Measurements from ENCODE around the gene ZNF358.

Gene ZNF358

DNA sequence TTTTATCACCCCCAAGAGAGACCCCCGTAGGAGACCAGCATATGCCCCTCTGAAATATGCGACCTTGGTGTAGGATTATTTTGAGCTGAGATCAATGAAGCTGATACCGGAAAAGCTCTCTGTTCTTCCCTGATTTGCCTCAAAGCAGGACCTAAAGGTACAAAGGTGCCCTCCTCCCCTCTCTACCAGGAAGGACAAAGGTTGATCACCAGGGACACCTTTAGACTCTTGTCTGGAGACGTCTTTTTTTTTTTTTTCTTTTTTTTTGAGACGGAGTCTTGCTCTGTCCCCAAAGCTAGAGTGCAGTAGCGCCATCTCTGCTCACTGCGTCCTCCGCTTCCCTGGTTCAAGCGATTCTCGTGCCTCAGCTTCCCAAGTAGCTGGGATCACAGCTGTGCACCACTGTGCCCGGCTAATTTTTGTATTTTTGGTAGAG lies 26.3 kb upstream of the ZNF358 start:
- no peak for DNase-seq (ENCODE audit: low spot score)

DNA sequence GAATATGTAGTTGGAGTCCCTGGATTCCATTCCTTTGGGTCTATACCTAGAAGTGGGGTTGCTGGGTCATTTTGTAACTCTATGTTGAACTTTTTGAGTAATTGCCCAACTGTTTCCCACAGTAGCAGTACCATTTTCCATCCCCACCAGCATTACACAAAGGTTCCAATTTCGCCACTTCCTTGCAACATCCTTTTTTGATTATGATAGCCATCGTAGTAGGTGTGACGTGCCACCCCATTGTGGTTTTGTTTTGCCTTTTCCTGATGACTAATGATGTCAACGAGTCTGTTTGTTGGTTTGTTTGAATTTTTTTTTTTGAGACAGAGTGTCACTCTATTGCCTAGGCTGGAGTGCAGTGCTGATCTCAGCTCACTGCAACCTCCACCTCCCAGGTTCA lies 23.8 kb upstream of the ZNF358 start:
- peak; percentile 26 for DNase-seq (ENCODE audit: low spot score)

DNA sequence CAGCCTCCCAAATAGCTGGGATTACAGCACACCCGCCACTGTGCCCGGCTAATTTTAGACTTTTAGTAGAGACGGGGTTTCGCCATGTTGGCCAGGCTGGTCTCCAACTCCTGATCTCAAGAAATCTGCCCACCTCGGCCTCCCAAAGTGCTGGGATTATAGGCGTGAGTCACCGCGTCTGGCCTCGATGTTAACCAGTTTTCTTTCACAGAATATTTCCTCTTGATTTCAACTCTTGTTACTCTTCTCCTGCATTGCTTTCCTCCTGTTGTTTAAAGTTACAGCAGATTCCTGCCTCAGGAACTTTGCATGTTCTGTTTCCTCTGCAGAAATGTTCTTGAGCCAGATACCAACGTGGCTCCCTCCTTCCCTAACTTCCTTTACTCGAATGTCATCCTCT lies 23.3 kb upstream of the ZNF358 start:
- DNase-seq (ENCODE audit: low spot score): no peak

DNA sequence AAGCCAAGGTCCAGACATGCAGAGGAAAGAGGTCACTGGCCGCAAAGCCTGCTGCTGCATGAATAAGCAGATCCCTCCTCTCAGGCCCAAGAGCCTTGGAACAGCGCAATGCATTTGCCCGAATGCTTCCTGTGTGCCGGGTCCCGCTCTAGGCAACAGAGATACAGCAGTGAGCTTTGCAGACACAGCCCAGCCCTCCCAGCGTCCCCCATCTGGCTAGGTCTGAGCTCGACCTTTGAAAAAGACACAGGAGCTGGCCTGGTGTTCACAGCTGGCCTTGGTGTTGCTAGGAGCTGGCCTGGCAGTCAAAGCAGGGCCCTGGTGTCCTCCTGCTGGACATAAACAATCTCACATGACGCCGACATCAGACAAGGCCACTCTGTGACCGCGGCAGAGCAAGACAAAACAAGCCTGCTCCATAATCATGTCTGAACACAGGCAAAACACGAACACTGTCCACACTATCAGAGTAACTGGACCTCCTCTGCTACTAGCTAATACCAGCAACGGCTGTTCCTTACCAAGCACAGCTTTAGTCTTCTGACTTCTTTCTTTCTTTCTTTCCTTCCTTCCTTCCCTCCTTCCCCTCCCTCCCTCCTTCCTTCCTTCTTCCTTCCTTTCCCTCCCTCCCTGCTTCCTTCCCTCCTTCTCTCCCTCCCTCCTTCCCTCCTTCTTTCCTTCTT lies 21.3 kb upstream of the ZNF358 start:
- no peak for DNase-seq (ENCODE audit: low spot score)

DNA sequence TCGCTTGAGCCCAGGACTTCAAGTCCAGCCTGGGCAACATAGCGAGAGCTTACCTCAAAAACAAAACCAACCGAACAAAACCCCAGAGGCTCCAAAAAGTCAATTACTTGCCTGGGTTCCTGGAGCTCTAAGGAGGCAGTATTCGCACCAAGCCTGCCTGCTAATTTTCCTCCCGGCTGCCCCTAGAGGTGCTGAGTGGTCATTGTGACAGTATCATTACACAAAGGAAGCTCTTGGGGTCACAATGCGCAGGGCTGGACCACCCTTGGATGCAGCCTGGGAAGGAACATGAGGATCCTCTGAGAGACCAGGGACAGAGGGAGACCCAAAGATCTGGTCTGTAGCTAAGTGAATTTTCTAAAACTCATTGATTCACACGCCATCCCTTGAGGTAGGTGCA lies 18.6 kb upstream of the ZNF358 start:
- DNase-seq (ENCODE audit: low spot score): no peak

DNA sequence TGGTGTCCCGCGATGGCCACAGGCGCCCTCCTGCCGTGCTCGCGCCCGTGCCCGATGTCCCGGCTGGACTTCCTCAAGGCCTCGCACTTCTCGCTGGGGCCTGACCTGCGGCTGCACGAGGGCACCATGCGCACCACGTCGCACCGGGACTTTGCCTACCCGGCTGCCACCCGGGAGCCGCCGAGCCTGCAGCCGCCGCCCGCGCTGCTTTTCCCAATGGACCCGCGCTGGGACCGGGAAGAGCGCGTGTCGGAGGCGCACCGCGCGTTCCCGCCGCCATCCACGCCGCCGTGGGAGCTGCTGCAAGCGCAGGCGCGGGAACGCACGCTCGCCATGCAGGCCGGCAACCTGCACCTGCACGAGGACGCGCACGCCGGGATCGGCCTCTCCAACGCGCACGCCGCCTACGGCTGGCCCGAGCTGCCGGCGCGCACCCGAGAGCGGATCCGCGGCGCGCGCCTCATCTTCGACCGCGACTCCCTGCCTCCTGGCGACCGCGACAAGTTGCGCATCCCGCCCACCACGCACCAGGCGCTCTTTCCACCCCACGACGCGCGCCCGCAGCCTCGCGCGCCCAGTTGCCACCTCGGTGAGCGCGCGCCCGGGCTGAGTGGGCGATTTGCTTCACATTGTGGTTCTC lies 15.0 kb upstream of the ZNF358 start:
- DNase-seq (ENCODE audit: low spot score): no peak

DNA sequence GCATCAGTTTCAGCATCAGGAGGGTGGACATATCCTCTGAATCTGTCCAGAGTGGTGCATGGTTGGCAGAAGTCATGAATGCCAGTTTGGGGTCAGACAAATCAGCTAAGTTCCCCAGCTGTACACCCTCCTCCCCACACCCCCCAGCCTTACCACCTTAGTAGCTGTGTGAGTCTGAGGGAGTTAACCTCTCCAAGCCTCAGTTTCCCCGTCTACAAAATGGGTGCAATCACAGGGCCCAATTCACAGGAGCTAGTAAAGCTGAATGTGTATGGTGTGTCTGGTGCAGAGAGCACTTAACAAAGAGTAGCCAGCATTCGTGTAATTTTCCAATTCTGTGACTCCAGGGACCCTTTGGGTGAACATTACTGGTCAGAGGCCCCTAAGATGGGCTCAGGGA lies 13.4 kb upstream of the ZNF358 start:
- no peak for DNase-seq (ENCODE audit: low spot score)

DNA sequence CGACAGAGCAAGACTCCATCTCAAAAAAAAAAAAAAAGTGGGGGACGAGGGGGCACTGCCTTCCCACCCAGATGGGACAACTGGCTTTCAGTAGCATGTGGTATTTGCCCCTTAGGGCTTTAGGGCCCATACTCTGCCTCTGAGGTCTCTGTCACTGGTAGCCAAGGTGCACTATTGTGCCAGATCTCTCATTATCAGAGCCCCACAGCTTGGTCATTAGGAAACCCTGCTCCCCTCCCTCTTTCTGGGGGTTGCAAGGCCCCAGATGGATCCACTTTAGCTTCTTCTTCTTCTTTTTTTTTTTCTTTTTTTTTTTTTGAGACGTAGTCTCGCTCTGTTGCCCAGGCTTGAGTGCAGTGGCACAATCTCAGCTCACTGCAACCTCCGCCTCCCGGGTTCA lies 11.2 kb upstream of the ZNF358 start:
- DNase-seq (ENCODE audit: low spot score): no peak

DNA sequence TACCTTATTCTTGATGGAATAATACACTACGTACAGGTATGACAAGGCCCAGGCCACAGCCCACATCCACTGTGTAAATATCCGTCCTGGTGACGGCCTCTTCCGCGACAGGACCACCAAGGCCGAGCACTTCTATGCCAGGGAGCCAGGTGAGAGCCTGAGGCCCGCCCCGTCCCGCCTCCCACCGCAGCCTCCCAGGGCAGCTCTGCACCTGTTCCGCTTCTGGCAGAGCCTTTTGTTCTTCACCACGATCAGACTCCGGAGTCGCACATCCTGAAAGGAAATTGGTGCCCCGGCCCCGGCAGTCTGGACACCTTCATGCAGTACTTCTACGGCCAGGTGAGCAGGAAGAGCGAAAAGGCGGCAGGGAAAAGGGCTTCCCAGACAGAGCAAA lies 10.6 kb upstream of the ZNF358 start:
- DNase-seq (ENCODE audit: low spot score): no peak

DNA sequence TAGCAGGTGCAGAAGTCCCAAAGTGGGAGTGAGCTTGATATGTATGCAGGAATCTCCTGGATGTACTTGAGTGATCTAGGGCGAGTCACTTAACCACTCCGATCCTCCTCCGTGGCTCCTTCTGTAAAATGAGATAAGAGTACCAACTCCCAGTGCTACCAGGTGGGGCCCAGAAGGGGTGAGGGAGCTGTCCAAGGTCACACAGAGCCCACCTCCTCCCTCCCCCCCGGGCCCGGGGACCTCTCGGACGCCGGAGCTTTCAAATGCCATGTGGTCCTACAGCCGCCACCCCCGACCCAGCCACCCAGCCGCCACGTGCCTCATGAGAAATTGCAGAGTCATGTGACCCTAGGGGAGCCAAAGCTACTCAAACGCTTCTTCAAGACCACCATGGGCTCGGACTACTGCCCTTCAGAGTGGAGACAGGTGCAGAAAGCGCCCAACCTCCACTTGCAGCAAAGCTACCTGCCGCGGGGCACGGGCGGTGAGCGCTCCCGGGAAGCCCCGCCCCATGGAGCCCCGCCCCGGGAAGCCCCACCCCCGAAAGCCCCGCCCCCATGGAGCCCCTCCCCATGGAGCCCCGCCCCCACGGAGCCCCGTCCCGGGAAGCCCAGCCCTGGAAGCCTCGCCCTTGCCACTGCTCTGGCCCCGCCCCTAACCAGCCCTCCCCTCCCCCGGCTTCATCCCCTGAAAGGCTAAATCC lies 10.1 kb upstream of the ZNF358 start:
- DNase-seq (ENCODE audit: low spot score): no peak

DNA sequence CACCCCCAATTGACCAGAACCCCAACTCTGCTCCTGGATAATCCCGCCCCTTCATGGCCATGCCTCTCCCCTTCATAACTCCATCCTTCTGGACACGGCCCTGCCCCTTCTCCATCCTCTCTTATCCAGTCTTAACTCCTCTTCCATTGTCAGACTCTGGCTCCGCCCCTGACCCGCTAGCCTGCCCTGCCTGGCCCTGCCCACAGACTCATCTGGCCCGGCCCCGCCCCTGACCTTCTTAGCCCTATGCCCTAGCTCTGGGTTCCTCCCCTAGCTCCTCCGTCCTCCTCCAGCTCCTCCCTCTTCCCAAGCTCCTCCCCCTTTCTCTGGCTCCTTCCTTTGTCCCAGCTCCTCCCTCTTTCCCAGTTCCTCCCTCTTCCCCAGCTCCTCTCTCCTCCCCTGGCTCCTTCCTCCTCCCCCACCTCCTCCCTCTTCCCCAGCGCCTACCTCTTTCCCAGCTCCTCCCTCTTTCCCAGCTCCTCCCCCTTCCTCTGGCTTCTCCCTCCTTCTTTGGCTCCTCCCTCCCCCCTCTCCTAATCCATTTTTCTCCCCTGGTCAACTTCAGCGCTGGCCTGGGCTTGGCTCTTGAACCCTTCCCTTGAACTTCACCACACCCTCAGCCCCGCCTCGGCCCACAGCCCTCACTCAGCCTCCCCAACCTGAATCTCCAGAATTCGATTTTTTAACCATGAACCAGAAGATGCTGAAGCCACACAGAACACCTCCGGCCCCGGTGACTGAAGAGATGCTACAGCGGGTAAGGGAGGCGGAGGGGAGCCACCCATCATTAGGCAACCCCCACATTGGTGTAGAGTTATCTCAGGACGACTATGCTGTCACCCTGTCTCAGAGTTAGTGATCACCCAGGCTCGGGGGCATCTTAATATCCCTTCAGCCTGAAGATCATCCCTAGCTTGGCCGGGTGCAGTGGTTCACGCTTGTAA lies 9.2 kb upstream of the ZNF358 start:
- DNase-seq (ENCODE audit: low spot score): no peak

DNA sequence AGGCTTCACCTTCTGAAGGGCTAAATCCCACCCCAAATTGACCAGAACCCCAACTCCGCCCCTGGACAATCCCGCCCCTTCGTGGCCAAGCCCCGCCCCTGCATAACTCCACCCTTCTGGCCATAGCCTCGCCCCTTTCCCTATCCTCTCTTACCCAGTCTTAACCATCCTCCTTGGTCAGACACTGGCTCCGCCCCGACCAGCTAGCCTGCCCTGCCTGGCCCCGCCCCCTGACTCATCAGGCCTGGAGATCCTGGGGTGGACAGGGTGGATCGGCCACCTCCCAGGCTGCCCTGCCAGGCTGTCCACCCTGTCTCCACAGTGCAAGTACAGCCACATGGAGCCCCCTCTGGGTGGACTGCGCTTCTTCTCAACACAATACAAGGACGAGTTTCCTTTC lies 8.0 kb upstream of the ZNF358 start:
- no peak for DNase-seq (ENCODE audit: low spot score)

DNA sequence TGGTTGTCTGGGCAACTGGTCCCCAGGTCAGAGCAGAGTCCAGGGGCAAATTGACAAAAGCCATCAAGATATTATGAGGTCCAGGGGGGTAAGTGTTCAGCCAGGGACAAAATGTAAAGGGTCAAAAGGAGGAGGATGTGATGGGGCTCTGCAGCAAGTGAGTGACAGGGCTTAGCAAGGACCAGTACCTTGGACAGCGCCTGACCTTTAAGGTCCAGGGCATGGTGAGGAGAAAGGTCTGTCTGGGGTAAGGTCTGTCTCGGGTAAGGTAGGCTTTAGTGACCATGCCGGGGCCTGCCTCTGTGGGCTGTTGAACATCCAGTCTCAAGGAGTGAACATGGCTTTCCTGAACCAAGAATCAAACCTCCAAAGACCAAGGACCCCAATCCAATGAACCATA lies 6.3 kb upstream of the ZNF358 start:
- DNase-seq (ENCODE audit: low spot score): no peak

DNA sequence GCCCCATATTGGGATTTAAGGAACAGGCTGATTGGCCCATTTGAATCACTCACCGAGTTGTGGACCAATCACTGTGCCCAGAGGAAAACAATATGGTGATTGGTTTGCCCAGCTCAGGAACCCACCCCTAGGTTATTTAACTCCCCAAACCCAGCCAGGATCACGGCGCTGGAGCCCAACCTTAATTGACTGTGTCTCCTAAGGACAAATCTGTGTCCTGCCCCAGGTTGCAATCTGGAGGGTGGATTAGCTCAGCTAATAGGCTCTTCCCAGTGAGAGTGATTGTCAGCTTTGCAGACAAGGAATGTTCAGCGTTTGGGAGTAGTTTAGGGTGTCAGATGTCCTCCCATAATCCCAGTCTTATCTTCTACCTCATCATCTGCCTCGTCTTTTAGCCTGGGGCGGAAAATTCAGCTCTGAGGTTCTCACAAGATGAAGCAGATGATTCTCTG lies 3.5 kb upstream of the ZNF358 start:
- DNase-seq (ENCODE audit: low spot score): no peak

DNA sequence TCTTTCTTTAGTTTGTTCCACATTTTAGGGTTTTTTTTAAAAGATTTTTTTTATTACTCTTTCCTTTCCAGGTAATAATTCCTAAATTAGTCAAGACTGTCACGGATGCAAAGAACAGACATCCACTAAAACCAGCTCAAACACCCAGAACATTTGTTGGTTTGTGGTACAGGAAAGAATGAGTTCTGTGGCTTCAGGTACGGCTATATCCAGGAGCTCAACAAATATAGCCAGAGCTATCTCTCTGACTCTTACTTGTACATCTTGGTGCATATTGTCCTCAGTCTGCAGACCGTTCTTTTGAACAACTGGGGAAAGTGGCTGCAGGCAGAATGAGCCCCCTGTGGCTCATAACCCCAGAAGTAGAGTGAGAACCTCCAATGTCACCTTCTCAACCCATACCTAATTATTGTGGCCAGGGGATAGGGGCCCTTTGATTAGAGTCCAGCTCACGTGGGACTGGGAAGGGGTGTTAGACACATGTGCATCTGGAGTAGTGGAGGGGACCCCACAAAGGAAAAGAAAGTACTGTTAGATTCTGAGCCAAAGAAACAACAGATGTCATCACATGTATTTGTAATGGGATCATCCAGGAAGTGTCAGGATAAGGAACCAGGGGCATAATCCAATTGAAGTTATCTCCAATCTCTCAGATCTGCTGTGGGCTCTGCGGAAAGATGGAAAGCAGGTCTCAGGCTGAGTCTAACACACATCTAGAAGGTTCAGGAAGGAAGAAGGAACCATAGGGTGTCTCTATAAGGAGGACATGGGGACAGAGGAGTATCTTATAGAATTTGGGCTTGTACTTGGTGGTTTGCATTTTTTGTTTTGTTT lies 1.9 kb upstream of the ZNF358 start:
- DNase-seq (ENCODE audit: low spot score): no peak

DNA sequence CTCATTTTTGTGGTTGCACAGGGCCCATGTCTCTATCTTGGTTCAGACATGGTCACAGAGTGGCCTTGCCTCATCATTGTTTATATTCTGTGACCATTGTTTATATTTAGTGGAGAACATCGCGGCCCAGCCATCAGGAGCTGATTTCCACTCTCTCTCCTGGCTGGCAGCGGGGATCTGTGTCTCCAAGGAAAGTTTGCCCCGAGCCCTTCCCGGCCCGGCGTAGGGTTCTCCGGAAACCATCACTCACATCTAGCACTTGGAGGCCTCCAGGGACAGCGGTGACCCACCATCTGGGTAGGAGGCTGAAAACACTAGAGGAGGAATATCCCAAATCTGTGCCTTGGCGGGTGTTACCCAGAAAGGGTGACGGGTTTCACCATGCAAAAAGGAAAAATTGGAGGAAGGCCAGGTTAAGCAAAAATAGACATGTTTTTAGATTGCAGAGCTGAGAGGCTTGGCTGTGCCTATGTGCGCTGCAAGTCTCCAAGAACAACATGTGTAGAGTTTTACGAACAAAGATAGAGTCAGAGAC lies 726 bp upstream of the ZNF358 start:
- DNase-seq (ENCODE audit: low spot score): no peak

DNA sequence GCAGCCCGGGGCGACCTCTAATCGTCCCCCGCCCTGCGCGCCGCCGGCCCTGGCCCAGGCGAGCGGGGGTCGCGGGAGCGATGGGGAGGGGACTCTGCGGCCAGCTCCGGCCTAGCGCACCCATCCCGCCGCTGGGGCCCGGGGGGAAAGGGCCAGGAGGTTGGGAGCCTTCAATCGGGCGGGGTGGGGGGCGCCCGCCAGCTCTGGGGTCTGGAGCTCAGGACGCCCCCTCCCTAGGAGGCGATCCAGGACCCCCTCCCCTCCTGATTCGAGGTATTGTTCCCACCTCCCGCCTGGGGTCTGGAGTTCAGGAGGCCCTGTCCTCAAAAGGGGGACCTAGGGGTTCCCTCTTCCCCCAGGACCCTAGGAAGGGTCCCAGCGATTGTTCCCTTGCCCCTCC lies 430 bp downstream of the ZNF358 start:
- DNase-seq (ENCODE audit: low spot score): no peak

DNA sequence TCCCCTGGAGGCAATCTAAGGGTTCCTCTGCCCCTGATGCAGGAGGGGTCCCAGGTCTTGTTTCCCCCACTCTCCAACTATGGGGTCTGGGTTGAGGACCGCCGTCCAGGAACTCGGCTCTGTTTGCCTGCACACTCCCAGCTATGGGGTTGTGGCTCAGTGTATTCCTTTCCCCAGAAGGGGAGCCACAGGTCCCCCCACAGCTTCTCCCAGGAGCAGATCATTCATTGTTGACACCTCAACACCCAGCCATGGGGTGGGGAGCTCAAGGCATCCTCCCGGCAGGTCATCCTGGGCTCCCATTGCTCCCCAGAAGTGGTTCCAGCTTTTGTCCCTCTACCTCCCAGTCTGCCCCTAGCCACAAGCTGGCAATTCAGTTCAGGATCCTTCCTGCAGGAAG lies 975 bp downstream of the ZNF358 start:
- no peak for DNase-seq (ENCODE audit: low spot score)

DNA sequence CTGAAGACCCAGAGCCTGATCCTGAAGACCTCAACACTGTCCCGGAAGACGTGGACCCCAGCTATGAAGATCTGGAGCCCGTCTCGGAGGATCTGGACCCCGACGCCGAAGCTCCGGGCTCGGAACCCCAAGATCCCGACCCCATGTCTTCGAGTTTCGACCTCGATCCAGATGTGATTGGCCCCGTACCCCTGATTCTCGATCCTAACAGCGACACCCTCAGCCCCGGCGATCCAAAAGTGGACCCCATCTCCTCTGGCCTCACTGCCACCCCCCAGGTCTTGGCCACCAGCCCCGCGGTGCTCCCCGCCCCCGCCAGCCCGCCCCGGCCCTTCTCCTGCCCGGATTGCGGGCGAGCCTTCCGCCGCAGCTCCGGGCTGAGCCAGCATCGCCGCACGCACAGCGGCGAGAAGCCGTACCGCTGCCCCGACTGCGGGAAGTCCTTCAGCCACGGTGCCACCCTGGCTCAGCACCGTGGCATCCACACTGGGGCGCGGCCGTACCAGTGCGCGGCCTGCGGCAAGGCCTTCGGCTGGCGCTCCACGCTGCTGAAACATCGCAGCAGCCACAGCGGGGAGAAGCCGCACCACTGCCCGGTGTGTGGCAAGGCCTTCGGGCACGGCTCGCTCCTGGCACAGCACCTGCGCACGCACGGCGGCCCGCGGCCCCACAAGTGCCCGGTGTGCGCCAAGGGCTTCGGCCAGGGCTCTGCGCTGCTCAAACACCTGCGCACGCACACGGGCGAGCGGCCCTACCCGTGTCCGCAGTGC lies 3.6 kb downstream of the ZNF358 start:
- no peak for DNase-seq (ENCODE audit: low spot score)
